PC-3 (cell line): ENCODE measurements around the gene PRKCQ.

Source experiments
- EZH2 ChIP-seq: fragments of 300-600 bp; sonication (generic); IDR thresholded peaks from one replicate; pipeline ENCODE4 v1.6.1; 2017; ENCODE audit warnings: antibody characterized with exemption, mild to moderate bottlenecking, low read length; ENCODE audit not compliant: unreplicated experiment
- TF ChIP-seq, protein P1 (sequence below): fragments of 300-600 bp; sonication (generic); conservative IDR thresholded peaks from 2 replicates; pipeline ENCODE4 v1.5.1; 2017; ENCODE audit warnings: antibody characterized with exemption, low read depth, mild to moderate bottlenecking, low read length

GRCh38 chr10:6398399-6398798 is 181.7 kb downstream of the PRKCQ start:
- TF ChIP-seq, protein P1, sequence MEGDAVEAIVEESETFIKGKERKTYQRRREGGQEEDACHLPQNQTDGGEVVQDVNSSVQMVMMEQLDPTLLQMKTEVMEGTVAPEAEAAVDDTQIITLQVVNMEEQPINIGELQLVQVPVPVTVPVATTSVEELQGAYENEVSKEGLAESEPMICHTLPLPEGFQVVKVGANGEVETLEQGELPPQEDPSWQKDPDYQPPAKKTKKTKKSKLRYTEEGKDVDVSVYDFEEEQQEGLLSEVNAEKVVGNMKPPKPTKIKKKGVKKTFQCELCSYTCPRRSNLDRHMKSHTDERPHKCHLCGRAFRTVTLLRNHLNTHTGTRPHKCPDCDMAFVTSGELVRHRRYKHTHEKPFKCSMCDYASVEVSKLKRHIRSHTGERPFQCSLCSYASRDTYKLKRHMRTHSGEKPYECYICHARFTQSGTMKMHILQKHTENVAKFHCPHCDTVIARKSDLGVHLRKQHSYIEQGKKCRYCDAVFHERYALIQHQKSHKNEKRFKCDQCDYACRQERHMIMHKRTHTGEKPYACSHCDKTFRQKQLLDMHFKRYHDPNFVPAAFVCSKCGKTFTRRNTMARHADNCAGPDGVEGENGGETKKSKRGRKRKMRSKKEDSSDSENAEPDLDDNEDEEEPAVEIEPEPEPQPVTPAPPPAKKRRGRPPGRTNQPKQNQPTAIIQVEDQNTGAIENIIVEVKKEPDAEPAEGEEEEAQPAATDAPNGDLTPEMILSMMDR = no peak
- TF ChIP-seq EZH2 = no peak
